SH-SY5Y (cell line): Measurements from ENCODE around the gene SPI1.

Source experiments
- GATA2 ChIP-seq: IDR thresholded peaks from 2 replicates; pipeline ENCODE4 v1.6.1; 2011; ENCODE audit warnings: mild to moderate bottlenecking, low read depth, low read length
- GATA3 ChIP-seq: IDR thresholded peaks from 2 replicates; pipeline ENCODE4 v1.6.1; 2011; ENCODE audit warnings: low read depth, mild to moderate bottlenecking, low read length, moderate library complexity

- TF ChIP-seq GATA2 (no peak), GATA3 (no peak)
Observed at GRCh38 chr11:47414685-47415070, 36.3 kb upstream of the SPI1 start.
